Activated naive CD4-positive, alpha-beta T cell treated with anti-CD3 and anti-CD28 coated beads, Interleukin-2, amount 10 ng/mL, durations not matched to agents 7 days and 5 days (primary cell): ENCODE measurements around the gene ZC2HC1C.
A peak's percentile ranks its signal among the peaks of the same experiment; 100 is the strongest.

Experiments
- CTCF ChIA-PET: fragments of 350-600 bp; sonication (Branson Sonifier 250); formaldehyde crosslinking; loops from one replicate; lab custom pipeline; 2021; ENCODE audit warnings: antibody characterized with exemption; lab: Charles Lee
- DNase-seq: peaks from one replicate; pipeline ENCODE4 v3.0.0-alpha.2; 2020
- H3K27ac Mint-ChIP-seq: one replicate; pipeline ENCODE4 v1.8.0; 2021; ENCODE audit warnings: mild to moderate bottlenecking, moderate library complexity, mixed read lengths
- H3K27me3 Mint-ChIP-seq: one replicate; pipeline ENCODE4 v1.8.0; 2021; ENCODE audit warnings: mild to moderate bottlenecking, mixed read lengths
- H3K36me3 Mint-ChIP-seq: one replicate; pipeline ENCODE4 v1.8.0; 2021; ENCODE audit warnings: mixed read lengths
- H3K4me1 Mint-ChIP-seq: one replicate; pipeline ENCODE4 v1.8.0; 2021; ENCODE audit warnings: mixed read lengths
- H3K4me3 Mint-ChIP-seq: one replicate; pipeline ENCODE4 v1.8.0; 2021; ENCODE audit warnings: mild to moderate bottlenecking, moderate library complexity, mixed read lengths
- H3K9me3 Mint-ChIP-seq: one replicate; pipeline ENCODE4 v1.8.0; 2021; ENCODE audit warnings: mixed read lengths

Gene ZC2HC1C

DNA sequence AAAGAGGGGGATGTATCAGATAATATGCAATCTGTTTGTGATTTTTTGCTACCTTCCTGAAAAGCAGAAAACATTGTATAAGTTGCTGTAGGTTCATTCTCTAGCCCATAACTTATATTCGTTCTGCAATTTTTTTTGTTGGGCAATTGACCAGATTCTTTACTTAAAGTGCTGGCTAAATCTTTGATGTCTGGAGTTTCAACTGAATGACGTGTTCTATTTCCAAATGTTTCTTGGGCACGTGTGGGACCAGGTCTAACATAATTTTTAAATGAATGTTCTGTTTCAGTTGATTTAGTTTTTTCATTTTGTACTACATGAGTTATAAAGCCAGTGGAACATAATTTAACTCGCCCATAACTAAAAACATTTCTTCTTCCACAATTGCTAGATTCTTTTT, 21.9 kb upstream of the ZC2HC1C start:
- H3K36me3 Mint-ChIP-seq = peaks cover 15% of the 10 kb centered on the region
- peaks cover 32% of the 10 kb centered on the region for H3K4me1 Mint-ChIP-seq
- no peak for DNase-seq
- no peak overlapping the region for H3K4me3 Mint-ChIP-seq
- H3K9me3 Mint-ChIP-seq = no peaks in the 10 kb centered on the region
- CTCF ChIA-PET = interaction anchor here (1.9 kb wide), 1 partner anchor 142 kb away, joined by 4 read pairs; no protein-coding TSS in a partner anchor
- H3K27ac Mint-ChIP-seq = no peak overlapping the region
- H3K27me3 Mint-ChIP-seq = peaks cover 4% of the 10 kb centered on the region

DNA sequence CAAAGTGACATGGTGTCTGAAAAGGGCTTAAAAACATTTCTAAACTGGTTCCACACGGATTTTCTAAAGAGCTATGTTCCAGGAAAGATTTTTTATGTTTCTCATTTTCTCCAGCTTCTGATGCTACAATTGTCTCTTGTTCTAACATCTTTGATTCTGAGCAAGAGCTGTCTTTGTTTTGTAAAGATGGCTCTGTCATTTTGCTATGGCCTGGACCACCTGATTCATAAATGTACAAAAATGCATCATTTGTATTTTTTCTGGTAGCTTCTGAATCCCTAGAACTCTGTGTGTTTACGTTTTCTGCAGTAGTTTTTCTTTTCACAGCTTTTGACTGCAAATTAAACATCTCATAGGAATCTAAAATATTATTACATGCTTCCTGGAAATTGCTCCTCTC, 21.3 kb upstream of the ZC2HC1C start:
- DNase-seq = no peak
- Mint-ChIP-seq H3K27me3 (peaks cover 4% of the 10 kb centered on the region), H3K27ac (no peak overlapping the region), H3K4me1 (peaks cover 38% of the 10 kb centered on the region), H3K9me3 (no peaks in the 10 kb centered on the region), H3K4me3 (no peak overlapping the region), H3K36me3 (peaks cover 21% of the 10 kb centered on the region)
- CTCF ChIA-PET = interaction anchor here (1.3 to 2.2 kb wide), 3 partner anchors 40 to 142 kb away, joined by 3 to 6 read pairs (median 4); no protein-coding TSS in a partner anchor

DNA sequence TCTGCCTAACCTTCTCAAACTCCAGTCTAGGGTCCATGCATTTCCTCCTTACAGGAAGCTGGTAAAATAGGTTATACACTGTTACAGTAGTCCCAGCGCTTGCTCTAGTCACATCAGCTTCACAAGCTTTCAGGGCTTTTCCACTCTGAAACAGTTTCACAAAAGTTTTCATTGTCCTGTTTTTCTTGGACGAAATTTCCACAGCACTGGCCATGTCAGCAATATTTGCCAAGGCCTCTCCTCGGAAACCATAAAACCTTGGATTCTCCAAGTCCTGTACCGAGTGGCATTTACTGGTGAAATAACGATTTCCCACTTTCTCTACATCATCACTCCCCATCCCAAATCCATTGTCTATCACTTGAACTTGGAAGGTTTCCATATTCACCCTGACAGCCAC, 20.3 kb upstream of the ZC2HC1C start:
- no peak for DNase-seq
- H3K27ac Mint-ChIP-seq = no peak overlapping the region
- CTCF ChIA-PET = interaction anchor here (0.9 to 2.2 kb wide), 6 partner anchors 39 to 190 kb away, joined by 3 to 6 read pairs (median 4); no protein-coding TSS in a partner anchor
- no peak overlapping the region for H3K4me3 Mint-ChIP-seq
- no peaks in the 10 kb centered on the region for H3K9me3 Mint-ChIP-seq
- H3K27me3 Mint-ChIP-seq = peaks cover 4% of the 10 kb centered on the region
- peaks cover 47% of the 10 kb centered on the region for H3K4me1 Mint-ChIP-seq
- peaks cover 27% of the 10 kb centered on the region for H3K36me3 Mint-ChIP-seq

DNA sequence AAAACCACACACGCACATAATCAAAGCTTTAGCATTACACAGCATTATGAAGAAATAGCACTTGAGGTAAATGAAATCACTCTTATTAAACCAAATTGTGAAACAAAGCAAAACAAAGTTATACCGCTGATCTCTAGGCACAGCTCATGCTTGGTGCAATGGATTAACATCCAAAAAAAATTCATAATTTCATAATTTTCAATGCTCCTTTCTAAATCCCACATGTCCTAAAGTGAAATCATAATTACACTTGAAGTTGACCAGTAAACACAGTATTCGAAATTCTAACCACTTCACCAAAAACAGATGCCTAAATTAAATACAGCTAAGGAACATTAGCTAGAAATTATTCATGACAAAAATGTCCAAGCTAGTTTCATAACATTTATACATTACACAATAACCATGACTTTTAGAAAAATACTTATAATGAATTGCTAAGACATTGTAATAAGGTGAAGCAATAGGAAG, 19.7 kb upstream of the ZC2HC1C start:
- DNase-seq = no peak
- H3K4me3 Mint-ChIP-seq = peak overlapping the region; percentile 86
- H3K4me1 Mint-ChIP-seq = peaks cover 48% of the 10 kb centered on the region
- CTCF ChIA-PET = interaction anchor here (1.3 to 2.2 kb wide), 3 partner anchors 102 to 191 kb away, joined by 3 to 6 read pairs (median 4); no protein-coding TSS in a partner anchor
- peaks cover 32% of the 10 kb centered on the region for H3K36me3 Mint-ChIP-seq
- peaks cover 4% of the 10 kb centered on the region for H3K27me3 Mint-ChIP-seq
- no peak overlapping the region for H3K27ac Mint-ChIP-seq
- H3K9me3 Mint-ChIP-seq = no peaks in the 10 kb centered on the region

DNA sequence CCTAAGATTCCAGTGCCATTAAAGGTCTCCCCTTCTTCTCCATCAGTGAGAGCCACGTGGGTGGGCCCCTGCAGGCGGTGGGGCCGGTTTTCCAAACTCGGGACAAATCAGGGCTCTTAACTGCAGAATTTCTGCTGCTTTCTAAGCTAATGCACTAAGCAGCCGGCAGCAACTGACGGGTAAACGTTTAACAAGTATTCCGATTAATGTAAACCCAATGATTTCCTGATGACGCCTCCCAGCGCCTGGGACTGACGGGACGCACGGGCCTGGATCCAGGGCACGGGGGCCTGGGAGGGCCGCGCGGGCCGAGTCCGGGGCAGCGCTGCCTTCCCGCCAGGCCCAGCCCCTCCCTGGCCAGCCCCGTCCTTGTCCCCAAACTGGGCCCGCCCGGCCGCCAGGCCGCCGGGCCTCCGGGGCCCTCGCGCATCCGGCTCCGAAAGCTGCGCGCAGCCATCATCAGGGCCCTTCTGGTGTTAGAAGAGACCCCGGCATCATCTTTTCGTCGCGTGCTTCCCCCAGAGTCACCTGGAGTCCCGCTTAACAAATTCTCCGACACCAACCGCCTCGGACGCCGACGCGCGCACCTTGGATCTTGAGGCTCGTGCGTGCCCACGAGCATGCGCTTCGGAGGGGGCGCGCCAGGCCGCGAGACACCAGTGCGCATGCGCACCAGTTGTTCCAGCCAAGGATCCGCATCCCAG, 18.4 kb upstream of the ZC2HC1C start, which contains the start of gene MLH3:
TSS of gene MLH3 (minus strand) at position 616 of the 704 bp plus-strand sequence. CDS start 1,812 bp downstream, outside the sequence.
- peak within 1 kb of the TSS; percentile 86 for H3K4me3 Mint-ChIP-seq
- peaks cover 4% of the 10 kb centered on the region for H3K27me3 Mint-ChIP-seq
- peak within 1 kb of the TSS; percentile 88 for H3K27ac Mint-ChIP-seq
- peaks cover 51% of the 10 kb centered on the region for H3K4me1 Mint-ChIP-seq
- H3K9me3 Mint-ChIP-seq = no peaks in the 10 kb centered on the region
- CTCF ChIA-PET = interaction anchor here (1.0 kb wide), 1 partner anchor 107 kb away, joined by 4 read pairs; no protein-coding TSS in a partner anchor
- peaks cover 41% of the 10 kb centered on the region for H3K36me3 Mint-ChIP-seq
- DNase-seq = peak; percentile 81

DNA sequence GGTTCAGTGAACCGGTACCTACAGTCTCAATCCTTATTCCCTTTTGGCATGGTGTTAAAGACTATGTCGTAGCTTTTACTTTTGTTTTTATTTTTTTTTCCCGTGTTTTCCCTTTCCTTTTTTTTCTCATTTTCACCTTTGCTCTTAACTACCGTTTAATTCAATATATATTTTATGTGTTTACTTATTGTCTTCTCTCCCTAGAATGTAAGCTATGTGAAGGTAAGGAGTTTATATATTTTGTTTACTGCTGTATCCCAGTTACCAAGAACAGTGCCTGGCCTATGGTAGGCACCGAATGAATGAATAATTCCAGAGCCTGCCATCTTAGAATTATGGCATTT, 17.9 kb upstream of the ZC2HC1C start:
- H3K27me3 Mint-ChIP-seq = peaks cover 4% of the 10 kb centered on the region
- peaks cover 41% of the 10 kb centered on the region for H3K36me3 Mint-ChIP-seq
- peaks cover 54% of the 10 kb centered on the region for H3K4me1 Mint-ChIP-seq
- CTCF ChIA-PET = no interaction called here
- no peak for DNase-seq
- no peaks in the 10 kb centered on the region for H3K9me3 Mint-ChIP-seq
- H3K4me3 Mint-ChIP-seq = peak overlapping the region; percentile 86
- peak overlapping the region; percentile 88 for H3K27ac Mint-ChIP-seq

DNA sequence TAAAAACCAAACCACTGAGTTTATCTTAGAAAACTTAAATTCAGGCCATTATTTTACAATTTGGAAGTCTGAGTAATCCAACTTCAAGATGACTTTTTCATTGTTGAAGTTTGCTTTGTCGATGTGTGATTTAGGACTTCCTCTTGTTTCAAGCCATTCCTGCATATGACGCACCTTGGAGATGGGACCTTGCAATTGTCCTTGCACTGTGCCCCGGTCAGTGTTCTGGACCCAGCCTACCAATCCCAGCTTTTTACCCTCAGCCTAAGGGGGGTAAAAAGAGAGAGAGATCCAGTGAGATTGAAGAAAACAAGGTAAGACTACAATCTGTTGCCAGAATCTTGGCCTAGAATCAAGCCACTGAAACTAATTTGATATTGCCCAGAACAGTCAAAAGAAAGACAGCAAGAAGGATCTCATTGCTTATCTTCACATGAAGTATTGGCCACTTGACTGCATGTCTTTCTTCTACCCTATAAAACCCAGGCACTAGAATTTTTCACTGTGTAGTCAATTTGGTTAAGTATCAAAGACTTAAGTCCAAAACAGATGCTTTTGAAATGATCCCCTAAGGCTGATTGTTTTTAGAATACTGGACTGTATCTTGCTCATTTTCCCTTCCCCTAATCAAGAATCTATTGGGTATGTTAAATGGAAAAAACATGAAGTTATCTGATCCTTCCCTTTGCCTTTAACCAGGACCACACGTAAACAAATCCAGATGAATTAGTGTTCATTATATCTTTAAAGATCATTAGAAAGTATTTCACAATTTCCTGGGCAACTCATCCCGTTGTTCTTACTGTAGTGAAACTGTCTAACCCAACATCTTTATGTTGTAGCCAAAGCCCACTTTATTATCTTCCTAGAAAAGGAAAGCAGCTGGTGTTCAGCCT, 15.8 kb upstream of the ZC2HC1C start:
- H3K4me1 Mint-ChIP-seq = peaks cover 57% of the 10 kb centered on the region
- no peak overlapping the region for H3K27ac Mint-ChIP-seq
- DNase-seq = no peak
- peaks cover 42% of the 10 kb centered on the region for H3K36me3 Mint-ChIP-seq
- H3K9me3 Mint-ChIP-seq = no peaks in the 10 kb centered on the region
- peaks cover 4% of the 10 kb centered on the region for H3K27me3 Mint-ChIP-seq
- CTCF ChIA-PET = no interaction called here
- no peak overlapping the region for H3K4me3 Mint-ChIP-seq

DNA sequence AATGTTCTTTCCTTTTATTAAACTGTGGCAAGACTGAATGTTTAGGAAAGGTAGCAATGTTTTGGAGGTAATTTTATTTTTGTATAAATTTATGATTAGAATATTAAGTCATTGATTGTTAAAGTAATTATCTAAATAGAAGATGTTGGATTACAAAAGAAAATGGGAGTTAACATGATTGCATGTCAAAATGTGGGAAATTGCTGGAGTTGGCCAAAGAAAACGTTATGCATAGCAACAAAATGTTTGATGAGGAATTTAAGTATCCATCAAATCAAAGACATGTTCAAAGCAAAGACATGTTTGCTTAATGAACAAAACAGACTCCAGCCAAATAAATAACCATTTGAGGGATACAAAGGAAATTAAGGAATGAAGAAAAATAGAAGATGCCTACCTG, 15.0 kb upstream of the ZC2HC1C start:
- DNase-seq = no peak
- Mint-ChIP-seq H3K27me3 (peaks cover 4% of the 10 kb centered on the region), H3K4me1 (peaks cover 60% of the 10 kb centered on the region), H3K4me3 (no peak overlapping the region), H3K27ac (no peak overlapping the region), H3K36me3 (peaks cover 46% of the 10 kb centered on the region), H3K9me3 (no peaks in the 10 kb centered on the region)
- CTCF ChIA-PET = no interaction called here

DNA sequence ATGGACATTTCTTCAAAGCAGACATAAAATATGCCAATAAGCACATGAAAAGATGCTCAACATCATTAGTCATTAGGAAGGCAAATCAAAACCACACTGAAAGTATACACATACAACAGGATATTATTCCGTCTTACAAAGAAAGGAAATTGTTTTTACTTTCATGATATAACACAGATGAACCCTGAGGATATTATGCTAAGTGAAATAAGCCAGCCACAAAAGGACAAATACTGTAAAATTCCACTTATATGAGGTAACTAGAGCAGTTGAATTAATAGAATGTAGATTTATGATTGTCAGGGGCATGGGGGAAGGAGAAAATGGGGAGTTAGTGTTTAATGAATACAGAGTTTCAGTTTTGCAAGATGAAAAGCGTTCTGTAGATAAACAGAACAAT, 9.8 kb upstream of the ZC2HC1C start:
- Mint-ChIP-seq H3K4me3 (no peak overlapping the region), H3K9me3 (peaks cover 3% of the 10 kb centered on the region), H3K27me3 (no peaks in the 10 kb centered on the region), H3K4me1 (peaks cover 59% of the 10 kb centered on the region), H3K36me3 (peaks cover 49% of the 10 kb centered on the region), H3K27ac (no peak overlapping the region)
- DNase-seq = no peak
- CTCF ChIA-PET = no interaction called here

DNA sequence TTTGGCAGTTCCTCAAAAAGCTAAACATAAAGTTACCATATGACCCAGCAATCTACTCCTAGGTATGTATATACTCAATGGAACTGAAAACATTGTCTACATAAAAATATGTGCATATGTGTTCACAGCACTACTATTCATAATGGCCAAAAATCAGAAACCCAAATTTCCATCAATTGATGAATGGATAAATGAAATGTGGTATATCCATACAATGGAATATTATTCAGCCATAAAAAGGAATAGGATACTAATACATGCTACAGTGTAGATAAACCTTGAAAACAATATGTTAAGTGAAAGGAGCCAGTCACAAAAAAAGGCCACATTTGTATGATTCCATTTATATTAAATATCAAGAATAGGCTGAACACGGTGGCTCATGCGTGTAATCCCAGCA, 9.0 kb upstream of the ZC2HC1C start:
- H3K27ac Mint-ChIP-seq = no peak overlapping the region

DNA sequence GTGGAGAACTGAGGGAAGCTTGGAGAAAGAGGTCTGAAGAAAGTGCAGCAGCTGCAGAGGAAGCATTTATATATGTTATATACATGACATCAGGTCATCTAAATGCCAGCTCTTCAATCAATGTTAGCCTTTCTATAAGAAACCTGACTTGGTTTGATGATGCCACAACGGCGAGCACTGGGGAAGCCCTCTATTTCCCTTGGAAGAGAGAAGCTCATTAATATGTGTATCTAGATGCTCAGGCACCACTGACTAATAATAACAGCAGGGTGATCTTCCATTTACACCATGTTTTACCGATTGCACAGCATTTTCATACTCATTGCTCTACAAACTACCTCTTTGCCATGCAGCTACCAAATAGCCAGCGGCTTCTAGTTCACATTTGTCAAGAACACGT, 6.4 kb upstream of the ZC2HC1C start:
- Mint-ChIP-seq H3K4me1 (peaks cover 48% of the 10 kb centered on the region), H3K9me3 (peaks cover 3% of the 10 kb centered on the region), H3K4me3 (peak overlapping the region; percentile 99), H3K27me3 (no peaks in the 10 kb centered on the region), H3K27ac (peak overlapping the region; percentile 94), H3K36me3 (peaks cover 32% of the 10 kb centered on the region)
- DNase-seq = no peak
- CTCF ChIA-PET = interaction anchor here (1.0 to 2.3 kb wide), 3 partner anchors 21 to 117 kb away, joined by 3 to 13 read pairs (median 5); no protein-coding TSS in a partner anchor

More for the DNA sequence above, 9.0 kb upstream of the ZC2HC1C start:
- Mint-ChIP-seq H3K36me3 (peaks cover 44% of the 10 kb centered on the region), H3K27me3 (no peaks in the 10 kb centered on the region), H3K4me1 (peaks cover 60% of the 10 kb centered on the region), H3K9me3 (peaks cover 3% of the 10 kb centered on the region), H3K4me3 (no peak overlapping the region)
- no peak for DNase-seq
- CTCF ChIA-PET = no interaction called here

DNA sequence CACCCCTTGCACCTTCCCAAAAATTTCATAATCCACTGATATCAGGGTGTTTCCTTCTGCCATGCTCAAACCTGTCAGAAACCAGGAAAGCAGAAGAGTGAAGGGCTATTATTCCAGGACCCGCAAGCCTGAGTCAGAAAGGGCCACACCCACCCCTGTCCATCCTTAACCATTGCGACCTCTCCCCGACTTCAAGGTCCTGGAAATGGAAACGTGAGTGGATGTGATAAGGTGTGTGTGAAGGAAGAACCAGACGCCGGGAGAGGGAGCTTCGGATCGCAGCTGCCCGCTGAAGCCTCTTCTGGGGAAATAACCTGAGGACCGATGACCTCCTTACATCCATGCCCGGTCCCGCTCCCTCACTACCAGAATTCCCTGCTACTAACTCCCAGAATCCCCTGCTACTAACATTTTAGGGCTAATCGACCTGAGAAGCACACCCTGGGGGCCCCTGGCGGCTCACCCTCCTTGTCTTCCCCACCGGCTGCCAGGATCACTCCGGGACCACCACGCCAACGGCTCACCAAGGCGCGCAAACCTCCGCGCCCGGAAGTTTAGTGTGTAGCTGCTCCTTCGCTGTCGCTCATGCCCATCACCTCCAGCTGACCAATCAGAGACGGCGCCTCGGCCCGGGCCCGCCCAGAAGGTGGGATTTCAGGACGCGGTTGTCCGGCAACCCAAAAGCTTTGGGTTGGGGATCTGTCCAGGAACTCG, 5.8 kb upstream of the ZC2HC1C start, which contains the start of gene ACYP1:
TSS of gene ACYP1 (minus strand) at position 534 of the 714 bp plus-strand sequence. CDS start at position 63, 471 bp downstream.
- CTCF ChIA-PET = interaction anchor here (1.0 to 2.3 kb wide), 3 partner anchors 20 to 118 kb away, joined by 3 to 13 read pairs (median 5); no protein-coding TSS in a partner anchor
- peaks cover 28% of the 10 kb centered on the region for H3K36me3 Mint-ChIP-seq
- DNase-seq = peak; percentile 94

DNA sequence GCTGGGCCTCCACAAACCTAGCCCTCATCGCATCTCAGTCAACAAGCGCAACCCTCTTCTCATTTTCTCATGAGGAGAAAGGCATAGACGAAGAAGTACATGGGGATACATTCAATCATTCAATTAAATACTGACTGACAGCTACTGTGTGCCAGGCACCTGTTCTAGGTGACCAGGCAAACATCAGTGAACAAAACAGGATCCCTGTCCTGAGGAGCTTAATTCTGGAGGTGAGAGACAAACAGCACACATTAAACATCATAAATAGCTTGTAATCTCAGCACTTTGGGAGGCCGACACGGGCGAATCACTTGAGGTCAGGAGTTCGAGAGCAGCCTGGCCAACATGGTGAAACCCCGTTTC, 5.3 kb upstream of the ZC2HC1C start:
- Mint-ChIP-seq H3K36me3 (peaks cover 24% of the 10 kb centered on the region), H3K27me3 (no peaks in the 10 kb centered on the region), H3K9me3 (peaks cover 3% of the 10 kb centered on the region), H3K27ac (peak overlapping the region; percentile 94), H3K4me3 (peak overlapping the region; percentile 99), H3K4me1 (peaks cover 47% of the 10 kb centered on the region)
- CTCF ChIA-PET = interaction anchor here (2.3 kb wide), 1 partner anchor 24 kb away, joined by 13 read pairs; no protein-coding TSS in a partner anchor
- DNase-seq = no peak

More for the DNA sequence above, 5.8 kb upstream of the ZC2HC1C start, which contains the start of gene ACYP1:
- H3K27ac Mint-ChIP-seq = peak within 1 kb of the TSS; percentile 94
- peaks cover 47% of the 10 kb centered on the region for H3K4me1 Mint-ChIP-seq
- no peaks in the 10 kb centered on the region for H3K27me3 Mint-ChIP-seq
- H3K4me3 Mint-ChIP-seq = peak within 1 kb of the TSS; percentile 99
- H3K9me3 Mint-ChIP-seq = peaks cover 3% of the 10 kb centered on the region
